Urothelium cell line (cell line): Measurements from ENCODE around the gene PSIP1.
A peak's percentile ranks its signal among the peaks of the same experiment; 100 is the strongest.
"Not testable (repeated sequence)": the region's sequence is repeated elsewhere in the genome, so short reads cannot be mapped to it uniquely, and the experiment has no call there.

ENCODE experiments used
- DNase-seq: peaks from one replicate; pipeline ENCODE4 v3.0.0; 2011; ENCODE audit warnings: low spot score, mixed read lengths
- FAIRE-seq: peaks from 2 replicates; lab custom pipeline; 2011; peaks lifted over from hg19 to GRCh38; lab: Jason Lieb, UNC

Gene PSIP1

DNA sequence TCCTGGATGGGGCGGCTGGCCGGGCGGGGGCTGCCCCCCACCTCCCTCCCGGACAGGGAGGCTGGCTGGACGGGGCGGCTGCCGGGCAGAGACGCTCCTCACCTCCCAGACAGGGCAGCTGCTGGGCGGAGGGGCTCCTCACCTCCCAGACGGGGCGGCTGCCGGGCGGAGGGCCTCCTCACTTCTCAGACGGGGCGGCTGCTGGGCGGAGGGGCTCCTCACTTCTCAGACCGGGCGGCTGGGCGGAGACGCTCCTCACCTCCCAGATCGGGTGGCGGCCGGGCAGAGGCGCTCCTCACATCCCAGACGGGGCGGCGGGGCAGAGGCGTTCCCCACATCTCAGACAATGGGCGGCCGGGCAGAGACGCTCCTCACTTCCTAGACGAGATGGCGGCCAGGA lies 68.5 kb downstream of the PSIP1 start:
- not testable (repeated sequence) for FAIRE-seq, DNase-seq

DNA sequence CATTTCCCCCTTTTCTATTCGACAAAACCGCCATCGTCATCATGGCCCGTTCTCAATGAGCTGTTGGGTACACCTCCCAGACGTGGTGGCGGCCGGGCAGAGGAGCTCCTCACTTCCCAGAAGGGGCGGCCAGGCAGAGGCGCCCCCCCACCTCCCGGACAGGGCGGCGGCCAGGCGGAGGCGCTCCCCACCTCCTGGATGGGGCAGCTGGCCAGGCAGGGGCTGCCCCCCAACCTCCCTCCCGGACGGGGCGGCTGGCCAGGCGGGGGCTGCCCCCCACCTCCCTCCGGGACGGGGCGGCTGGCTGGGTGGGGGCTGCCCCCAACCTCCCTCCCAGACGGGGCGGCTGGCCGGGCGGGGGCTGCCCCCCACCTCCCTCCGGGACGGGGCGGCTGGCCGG lies 68.9 kb downstream of the PSIP1 start:
- FAIRE-seq, DNase-seq: not testable (repeated sequence)

DNA sequence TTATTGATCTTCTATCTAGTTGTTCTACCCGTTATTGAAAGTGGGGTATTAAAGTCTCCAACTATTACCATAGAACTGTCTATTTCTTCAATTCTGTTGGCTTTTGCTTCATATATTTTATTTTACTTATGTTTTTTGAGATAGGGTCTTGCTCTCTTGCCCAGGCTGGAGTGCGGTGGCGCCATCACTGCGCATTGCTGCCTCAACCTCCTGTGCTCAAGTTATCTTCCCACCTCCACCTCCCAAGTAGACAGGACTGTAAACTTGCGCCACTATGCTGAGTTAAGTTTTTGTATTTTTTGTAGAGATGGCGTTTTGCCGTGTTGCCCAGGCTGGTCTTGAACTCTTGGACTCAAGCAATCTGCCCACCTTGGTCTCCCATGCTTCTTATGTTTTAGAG lies 71.9 kb downstream of the PSIP1 start:
- no peak for FAIRE-seq

DNA sequence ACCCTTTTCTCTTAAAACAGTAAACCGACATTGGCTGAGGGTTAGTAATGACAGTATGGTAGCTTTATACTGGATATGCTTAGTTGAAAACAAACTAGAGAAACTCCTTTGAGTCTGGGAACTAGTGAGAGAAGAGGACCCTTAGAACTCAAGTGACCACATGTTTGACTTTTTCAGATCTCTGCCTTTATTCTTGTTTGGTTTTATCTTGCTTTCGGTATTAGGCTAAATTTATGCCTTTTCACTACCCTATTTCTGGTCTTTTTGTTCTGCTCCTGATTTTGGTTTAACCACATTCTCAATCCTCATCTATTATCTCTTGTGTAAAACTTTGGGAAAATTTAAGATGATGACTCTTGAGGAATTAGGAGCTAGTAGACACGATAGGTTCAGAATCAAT lies 77.1 kb downstream of the PSIP1 start:
- FAIRE-seq (no peak), DNase-seq (no peak)

More for the DNA sequence above, 71.9 kb downstream of the PSIP1 start:
- no peak for DNase-seq

- no peak for FAIRE-seq
- no peak for DNase-seq
These were observed 77.6 kb downstream of the PSIP1 start for GRCh38 chr9:15433191-15433590.

DNA sequence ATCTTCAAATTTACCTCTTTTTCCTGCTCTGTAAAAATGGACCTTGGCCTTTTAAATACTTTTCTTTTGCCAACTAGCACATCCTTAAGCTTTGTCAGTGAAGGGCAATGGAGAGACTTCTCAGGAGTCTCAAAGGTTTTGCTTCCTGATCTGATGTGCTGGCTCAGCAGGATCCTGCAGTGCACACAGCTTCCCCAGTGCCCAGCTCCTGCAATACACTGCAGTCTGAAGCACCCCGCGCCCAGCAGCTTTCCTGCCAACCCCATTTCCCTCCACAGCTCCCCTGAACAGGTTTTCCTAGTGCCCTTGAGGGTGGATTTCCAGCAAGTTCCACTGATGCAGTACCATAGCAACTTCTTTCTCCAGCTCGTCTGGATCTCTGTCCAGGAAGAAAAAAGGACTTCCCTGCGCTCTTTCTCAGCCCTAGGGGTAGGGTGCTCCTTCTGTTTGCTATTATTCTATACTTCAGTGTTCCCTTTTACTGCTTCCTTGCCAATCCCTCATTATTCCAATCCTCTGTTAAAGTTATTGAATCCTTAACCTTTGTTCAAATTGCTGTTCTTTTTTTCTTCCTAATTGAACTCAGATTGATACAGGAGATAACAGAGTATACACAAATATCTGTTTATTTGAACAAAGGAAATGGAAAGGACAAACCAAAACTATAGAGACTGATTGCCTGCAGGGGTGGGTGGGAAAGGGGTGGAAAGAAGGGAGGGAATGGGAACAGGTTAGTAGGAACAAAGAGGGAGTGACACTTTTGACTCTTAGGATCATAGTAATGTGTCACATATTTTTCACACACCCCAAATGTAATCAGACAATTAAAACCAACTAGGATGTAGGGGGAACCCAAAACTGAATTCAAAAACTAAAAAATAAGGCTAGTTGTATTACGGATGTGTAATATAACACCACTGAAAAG lies 79.6 kb downstream of the PSIP1 start:
- DNase-seq (no peak), FAIRE-seq (no peak)

GRCh38 chr9:15427702-15428101 lies 83.1 kb downstream of the PSIP1 start:
- FAIRE-seq, DNase-seq: not testable (repeated sequence)

DNA sequence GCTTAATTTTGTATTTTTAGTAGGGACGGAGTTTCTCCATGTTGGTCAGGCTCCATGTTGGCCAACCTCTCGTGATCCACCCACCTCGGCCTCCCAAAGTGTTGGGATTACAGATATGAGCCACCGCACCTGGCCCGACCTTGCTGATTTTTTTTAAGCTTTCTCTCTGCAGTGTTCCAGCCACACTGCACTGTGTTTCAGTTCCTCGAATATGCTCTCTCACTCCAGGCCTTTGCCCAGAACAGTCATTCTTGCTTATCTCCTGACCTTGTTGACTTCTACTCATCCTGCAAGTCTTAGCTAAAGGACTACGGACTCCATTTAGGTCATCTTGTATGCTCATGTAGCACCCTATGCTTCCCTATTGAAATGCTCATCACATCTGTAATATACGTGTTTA lies 84.8 kb downstream of the PSIP1 start:
- DNase-seq (no peak), FAIRE-seq (no peak)

GRCh38 chr9:15423231-15423985 lies 87.4 kb downstream of the PSIP1 start:
- no peak for DNase-seq
- FAIRE-seq: no peak

- no peak for FAIRE-seq
- DNase-seq: peak; percentile 91
These were observed 88.2 kb downstream of the PSIP1 start, which contains the start of gene SNAPC3 for GRCh38 chr9:15422372-15423230. Gene SNAPC3, plus strand, starts transcription at chr9:15422876. Its CDS starts 4 bp downstream, at chr9:15422880.

- FAIRE-seq (no peak), DNase-seq (no peak)
These were observed 88.8 kb downstream of the PSIP1 start for GRCh38 chr9:15421990-15422371.

- FAIRE-seq (no peak), DNase-seq (no peak)
These were observed 89.2 kb downstream of the PSIP1 start for GRCh38 chr9:15421532-15421931.

DNA sequence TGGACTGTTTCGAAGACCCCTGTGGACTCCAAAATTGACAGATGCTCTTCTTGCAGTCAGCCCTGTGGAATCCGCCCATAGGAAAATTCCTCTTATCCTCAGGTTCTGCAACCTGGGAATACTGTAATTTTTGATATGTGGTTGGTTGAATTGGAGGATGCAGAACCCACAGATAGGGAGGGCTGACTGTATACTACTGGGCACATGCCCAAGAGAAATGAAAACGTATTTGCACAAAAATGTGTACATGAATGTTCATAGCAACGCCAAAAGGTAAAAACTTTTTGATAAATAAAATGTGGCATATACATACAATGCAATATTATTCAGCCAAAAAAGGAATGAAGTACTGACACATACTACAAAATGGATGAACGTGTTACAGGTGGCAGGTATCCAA lies 90.0 kb downstream of the PSIP1 start:
- FAIRE-seq (no peak), DNase-seq (no peak)

DNA sequence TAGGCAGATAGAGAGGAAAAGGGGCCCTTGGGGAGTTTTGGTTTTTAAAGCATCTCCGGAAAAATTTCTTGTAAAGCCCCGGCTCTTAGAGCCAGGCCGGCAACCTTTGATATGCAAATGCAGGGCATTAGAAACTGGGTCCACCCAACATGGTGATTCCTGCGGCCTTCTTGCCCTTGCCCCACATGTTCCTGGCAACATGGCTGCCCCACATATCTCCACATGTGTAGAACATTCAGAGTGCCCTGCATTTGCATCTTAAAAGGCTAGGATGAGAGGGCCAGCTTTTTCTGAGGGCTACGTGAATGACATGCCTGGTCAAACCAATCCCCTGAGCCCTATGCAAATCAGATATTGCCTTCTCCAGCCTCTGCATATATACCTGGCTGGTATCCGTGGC lies 93.1 kb downstream of the PSIP1 start:
- DNase-seq (no peak), FAIRE-seq (no peak)

DNA sequence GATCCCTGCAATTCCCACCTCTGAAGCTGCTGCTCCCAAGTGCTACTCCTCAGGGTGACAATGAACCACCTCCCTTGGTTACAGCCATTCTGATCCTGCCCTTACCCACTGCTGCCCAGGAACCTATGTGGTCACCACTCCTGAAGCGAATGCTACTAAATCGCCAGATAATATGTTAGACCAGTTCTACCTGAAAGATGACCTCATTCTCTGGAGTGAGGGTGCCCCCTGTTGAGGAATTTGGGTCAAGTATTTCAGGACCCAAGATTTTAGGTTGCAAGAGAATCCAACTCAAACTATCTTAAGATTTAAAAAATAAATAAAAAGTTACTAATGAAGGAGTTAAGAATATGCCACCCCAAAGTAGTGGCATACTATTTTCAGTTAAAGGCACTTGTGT lies 93.9 kb downstream of the PSIP1 start:
- no peak for FAIRE-seq
- DNase-seq: no peak
